GM18526 (cell line): ENCODE data around the gene CSDE1.

Source experiments
- POLR2A ChIP-seq: IDR thresholded peaks from 3 replicates; pipeline ENCODE4 v1.6.1; 2011; ENCODE audit not compliant: insufficient read length; ENCODE audit errors: extremely low read depth

CSDE1 gene

DNA sequence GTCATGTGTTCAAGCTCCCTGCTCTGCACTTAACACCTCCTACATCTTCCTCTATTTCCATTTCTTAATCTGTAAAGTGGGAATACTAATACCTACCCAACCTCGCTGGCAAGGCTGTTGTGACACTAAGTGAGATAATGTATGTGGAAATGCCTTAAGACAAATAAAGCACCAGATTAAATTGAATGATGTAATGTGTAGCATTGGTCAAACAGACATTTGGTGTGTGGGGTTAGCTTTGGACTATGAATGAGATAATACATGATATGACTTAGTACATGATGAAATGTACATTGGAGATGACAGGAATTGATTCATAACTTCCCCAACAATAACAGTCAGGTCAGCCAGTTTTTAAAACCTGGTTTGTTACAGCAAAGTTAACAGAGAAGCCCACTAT is 67.6 kb downstream of the CSDE1 start:
- no peak for TF ChIP-seq POLR2A

GRCh38 chr1:114688526-114688925 is 69.3 kb downstream of the CSDE1 start:
- no peak for TF ChIP-seq POLR2A

GRCh38 chr1:114685851-114686250 is 71.9 kb downstream of the CSDE1 start:
- TF ChIP-seq POLR2A: no peak

GRCh38 chr1:114677691-114678090 is 80.1 kb downstream of the CSDE1 start:
- no peak for TF ChIP-seq POLR2A

- TF ChIP-seq POLR2A: no peak
Measured at GRCh38 chr1:114676115-114676514, 81.7 kb downstream of the CSDE1 start.

DNA sequence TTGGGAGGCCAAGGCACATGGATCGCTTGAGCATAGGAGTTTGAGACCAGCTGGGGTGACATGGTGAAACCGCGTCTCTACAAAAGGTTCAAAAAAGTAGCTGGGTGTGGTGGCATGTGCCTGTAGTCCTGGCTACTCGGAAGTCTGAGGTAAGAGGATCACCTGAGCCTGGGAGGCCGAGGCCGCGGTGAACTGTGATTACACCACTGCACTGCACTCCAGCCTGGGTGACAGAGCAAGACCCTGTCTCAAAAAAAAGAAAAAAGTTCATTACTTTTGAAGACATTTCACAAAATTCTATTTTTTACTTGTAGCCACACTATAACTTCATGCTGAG is 85.9 kb downstream of the CSDE1 start:
- no peak for TF ChIP-seq POLR2A

- TF ChIP-seq POLR2A: no peak
Measured at GRCh38 chr1:114671011-114671938, 86.5 kb downstream of the CSDE1 start.

- TF ChIP-seq POLR2A: no peak
Measured at GRCh38 chr1:114670083-114671010, 87.4 kb downstream of the CSDE1 start.

- TF ChIP-seq POLR2A: no peak
Measured at GRCh38 chr1:114669562-114670082, 88.2 kb downstream of the CSDE1 start, which contains the start of gene DENND2C. Gene DENND2C, minus strand, starts transcription at chr1:114670049. Its CDS starts 44,065 bp downstream, at chr1:114625984.

DNA sequence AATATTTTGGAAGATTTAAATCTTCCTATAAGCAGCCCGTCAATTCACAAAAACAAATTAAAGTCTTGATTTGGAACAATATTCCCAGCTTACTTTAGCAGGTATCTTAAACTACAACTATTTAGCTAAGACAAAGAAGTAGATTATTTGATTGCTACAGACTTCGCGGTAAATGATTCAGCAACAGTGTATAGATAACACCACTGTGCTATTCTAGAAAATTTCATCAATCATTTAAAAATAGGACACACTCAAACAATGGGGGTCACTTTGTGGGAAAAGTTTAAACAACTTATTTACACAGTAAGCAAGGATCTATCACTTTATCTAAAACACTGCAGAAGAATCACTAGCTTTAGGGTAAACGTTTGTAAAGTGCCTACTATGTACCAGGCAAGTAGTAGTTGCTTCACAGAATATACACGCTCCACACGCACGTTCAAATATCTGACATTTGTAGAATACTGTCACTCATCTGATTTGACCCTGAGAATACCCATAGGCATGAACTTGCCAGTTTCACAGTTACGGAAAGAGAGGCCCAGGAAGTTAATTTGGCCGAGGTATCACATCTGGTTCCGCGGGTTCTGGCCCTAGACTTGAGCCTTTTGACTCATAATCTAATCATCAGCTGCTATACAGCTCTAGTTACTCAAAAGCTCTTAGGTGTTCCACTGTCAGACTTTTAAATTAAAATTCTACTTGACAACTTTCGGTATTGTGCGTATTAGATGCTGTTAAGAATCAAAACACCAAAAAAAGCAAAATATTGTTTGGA is 88.8 kb downstream of the CSDE1 start:
- TF ChIP-seq POLR2A: no peak

DNA sequence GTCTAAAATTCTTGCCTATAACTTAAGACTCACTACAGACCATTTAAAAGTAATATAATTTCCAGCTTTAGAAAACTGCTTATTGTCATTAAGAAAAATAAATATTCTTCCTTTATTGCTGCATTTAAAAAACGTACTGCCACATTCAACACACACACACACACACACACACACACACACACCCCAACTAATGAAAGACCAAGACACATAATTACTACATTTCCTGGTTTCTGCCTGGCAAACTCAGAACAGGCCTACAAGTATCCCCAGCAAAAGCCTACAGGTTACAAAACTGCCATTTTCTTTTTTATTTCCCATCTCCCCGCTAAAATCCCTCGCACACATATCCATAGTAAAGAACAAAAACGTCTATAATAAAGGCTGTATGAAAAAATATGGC is 89.4 kb downstream of the CSDE1 start:
- TF ChIP-seq POLR2A: no peak

DNA sequence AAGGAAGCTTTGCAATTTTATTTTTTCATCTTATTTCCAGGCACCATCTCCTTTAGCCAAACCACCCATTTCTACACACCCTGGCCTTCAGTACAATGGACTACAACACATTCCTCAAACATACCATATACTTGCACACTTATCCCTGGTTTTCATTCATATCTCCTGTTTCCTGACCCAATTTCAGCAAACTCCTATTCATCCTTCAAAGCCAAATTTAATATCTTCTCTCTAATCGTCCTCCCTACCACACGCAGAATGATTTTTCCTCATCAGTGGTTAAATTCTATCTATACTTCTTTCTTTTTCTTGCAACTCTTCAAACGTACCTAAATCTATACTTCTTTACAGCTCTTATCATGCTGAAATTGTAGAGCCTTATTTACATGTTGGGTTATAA is 90.8 kb downstream of the CSDE1 start:
- TF ChIP-seq POLR2A: no peak
